ENCODE measurements around the gene SBF2.

SBF2 gene

DNA sequence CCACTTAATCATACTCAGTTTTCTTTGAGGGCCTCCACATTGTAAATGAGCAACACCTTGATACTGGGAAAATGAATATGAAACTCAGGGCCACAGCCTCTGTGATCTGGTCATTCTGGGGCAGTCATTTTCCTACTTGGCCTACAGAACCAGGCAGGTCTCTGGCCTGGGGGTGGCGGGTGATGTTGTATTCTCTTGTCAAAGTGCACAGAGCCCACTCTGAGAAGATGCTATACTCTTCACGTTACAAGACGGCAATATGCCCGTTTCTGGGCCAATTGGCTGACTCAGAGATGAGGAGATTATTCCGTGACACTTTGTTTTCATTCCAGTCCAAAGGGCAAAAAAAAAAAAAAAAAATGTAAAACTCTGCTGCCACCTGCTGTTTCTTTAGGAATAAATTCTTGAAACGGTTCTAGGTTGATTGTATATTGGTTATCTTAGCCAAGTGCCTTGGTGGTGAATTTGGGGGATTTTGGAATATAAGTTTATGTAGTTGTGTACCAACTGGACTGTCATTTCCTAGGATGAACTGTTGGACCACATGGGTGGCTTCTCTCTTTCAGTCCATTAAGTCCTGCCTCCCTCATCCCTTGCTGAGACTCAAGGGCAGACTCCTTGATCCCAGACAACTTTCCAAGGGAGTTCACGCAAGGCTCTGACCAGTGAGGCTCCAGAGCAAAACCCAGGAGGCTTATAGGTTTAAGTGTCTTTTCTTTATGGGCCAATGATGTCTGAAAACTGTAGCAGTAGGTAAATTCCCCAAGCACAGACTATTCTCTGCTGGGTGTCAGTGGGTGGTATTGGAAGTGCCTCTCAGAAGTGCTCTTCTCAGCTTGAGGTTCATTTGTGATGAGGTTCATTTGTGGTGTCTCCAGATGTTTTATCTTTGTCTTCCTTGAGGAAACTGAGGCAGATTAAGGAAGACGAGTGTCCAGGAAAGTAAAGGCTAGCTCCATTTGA lies 29.1 kb upstream of the SBF2 start:
- peak overlapping the region; percentile 47 for H3K4me2 ChIP-seq

DNA sequence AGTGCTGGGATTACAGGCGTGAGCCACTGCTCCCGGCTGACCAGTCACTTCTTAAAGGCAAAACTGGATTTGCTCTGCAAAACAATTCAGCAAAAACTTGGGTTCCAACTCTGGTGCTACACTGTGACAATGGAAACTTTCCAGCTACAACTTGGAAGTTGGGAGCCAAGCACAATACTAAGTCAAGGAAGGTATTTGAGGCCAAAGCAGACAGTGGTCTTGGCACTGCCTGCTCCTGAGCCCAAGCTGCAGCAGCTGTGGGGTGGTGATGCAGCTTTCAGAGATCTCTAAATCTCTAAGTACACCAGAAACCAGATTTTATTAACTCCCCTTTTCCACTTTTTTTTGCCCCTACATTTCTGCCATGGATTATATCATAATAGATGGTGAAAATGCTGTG lies 28.4 kb upstream of the SBF2 start:
- H3K79me2 ChIP-seq (ENCODE audit: insufficient read depth, low read depth), result no peaks in the 10 kb centered on the region
- H4K20me1 ChIP-seq (ENCODE audit: insufficient read depth), result no peaks in the 10 kb centered on the region
- no peaks in the 10 kb centered on the region for H3K27me3 ChIP-seq (ENCODE audit: insufficient read depth, low read depth)
- no peak overlapping the region for H3K4me3 ChIP-seq (IDR thresholded peaks at IDR 0.05; ENCODE audit: insufficient read depth, low read depth, low read length)
- peak overlapping the region; percentile 47 for H3K4me2 ChIP-seq
- H3K9ac ChIP-seq, result peak overlapping the region; percentile 31
- H3K36me3 ChIP-seq (ENCODE audit: insufficient read depth), result no peaks in the 10 kb centered on the region
- TF ChIP-seq, protein P1, sequence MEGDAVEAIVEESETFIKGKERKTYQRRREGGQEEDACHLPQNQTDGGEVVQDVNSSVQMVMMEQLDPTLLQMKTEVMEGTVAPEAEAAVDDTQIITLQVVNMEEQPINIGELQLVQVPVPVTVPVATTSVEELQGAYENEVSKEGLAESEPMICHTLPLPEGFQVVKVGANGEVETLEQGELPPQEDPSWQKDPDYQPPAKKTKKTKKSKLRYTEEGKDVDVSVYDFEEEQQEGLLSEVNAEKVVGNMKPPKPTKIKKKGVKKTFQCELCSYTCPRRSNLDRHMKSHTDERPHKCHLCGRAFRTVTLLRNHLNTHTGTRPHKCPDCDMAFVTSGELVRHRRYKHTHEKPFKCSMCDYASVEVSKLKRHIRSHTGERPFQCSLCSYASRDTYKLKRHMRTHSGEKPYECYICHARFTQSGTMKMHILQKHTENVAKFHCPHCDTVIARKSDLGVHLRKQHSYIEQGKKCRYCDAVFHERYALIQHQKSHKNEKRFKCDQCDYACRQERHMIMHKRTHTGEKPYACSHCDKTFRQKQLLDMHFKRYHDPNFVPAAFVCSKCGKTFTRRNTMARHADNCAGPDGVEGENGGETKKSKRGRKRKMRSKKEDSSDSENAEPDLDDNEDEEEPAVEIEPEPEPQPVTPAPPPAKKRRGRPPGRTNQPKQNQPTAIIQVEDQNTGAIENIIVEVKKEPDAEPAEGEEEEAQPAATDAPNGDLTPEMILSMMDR (conservative IDR thresholded peaks at IDR 0.05; ENCODE audit: low read depth, low read length), result no peak
- H2AFZ ChIP-seq (ENCODE audit: low read depth), result peak overlapping the region; percentile 63
- H3K4me1 ChIP-seq (ENCODE audit: low read depth, poor library complexity, severe bottlenecking), result peaks cover 35% of the 10 kb centered on the region
- H3K27ac ChIP-seq, result peak overlapping the region; percentile 46

More for the DNA sequence above, 29.1 kb upstream of the SBF2 start:
- no peaks in the 10 kb centered on the region for H4K20me1 ChIP-seq (ENCODE audit: insufficient read depth)
- peak overlapping the region; percentile 63 for H2AFZ ChIP-seq (ENCODE audit: low read depth)
- peaks cover 28% of the 10 kb centered on the region for H3K4me1 ChIP-seq (ENCODE audit: low read depth, poor library complexity, severe bottlenecking)
- H3K4me3 ChIP-seq (IDR thresholded peaks at IDR 0.05; ENCODE audit: insufficient read depth, low read depth, low read length), result no peak overlapping the region
- H3K27ac ChIP-seq, result peak overlapping the region; percentile 46
- no peaks in the 10 kb centered on the region for H3K27me3 ChIP-seq (ENCODE audit: insufficient read depth, low read depth)
- TF ChIP-seq, protein P1 (conservative IDR thresholded peaks at IDR 0.05; ENCODE audit: low read depth, low read length), result peak; percentile 86
- no peaks in the 10 kb centered on the region for H3K36me3 ChIP-seq (ENCODE audit: insufficient read depth)
- peak overlapping the region; percentile 31 for H3K9ac ChIP-seq
- no peaks in the 10 kb centered on the region for H3K79me2 ChIP-seq (ENCODE audit: insufficient read depth, low read depth)

DNA sequence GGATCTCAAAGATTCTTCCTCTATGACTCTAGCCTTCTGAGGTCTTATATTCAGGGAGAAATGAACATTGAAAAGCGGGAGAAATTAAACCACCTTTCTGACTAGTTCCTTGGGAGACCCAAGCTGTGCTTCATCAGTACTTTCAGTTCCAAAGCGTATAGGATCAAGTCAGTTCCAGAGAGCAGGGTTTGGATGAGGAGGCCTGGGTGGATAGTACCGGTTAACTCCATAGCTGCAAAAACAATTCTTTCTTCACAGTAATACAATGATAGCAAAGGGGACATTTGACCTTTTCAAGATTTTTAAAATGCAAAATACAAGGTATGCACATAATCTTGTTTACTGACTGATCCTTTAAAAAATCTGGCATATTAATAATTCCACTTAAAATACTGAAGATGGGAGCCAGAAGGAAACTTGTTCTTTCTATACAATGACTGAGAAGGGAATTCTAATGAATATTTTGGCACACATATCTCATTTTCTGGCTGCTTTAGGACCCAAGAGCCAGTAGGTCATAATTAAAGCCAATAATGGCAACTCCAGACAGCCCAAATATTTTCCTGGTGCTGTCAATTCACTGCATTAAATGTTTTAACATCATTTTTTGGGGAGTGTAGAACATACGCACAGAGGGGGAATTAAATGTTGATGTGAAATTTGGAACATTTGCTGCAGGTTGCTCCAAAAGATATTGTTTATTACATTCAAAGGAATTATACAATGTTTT lies 26.9 kb upstream of the SBF2 start:
- no peak overlapping the region for H3K9ac ChIP-seq
- H2AFZ ChIP-seq (ENCODE audit: low read depth), result no peak overlapping the region
- H3K4me3 ChIP-seq (IDR thresholded peaks at IDR 0.05; ENCODE audit: insufficient read depth, low read depth, low read length), result no peak overlapping the region
- H3K79me2 ChIP-seq (ENCODE audit: insufficient read depth, low read depth), result no peaks in the 10 kb centered on the region
- no peaks in the 10 kb centered on the region for H4K20me1 ChIP-seq (ENCODE audit: insufficient read depth)
- TF ChIP-seq, protein P1 (conservative IDR thresholded peaks at IDR 0.05; ENCODE audit: low read depth, low read length), result no peak
- H3K36me3 ChIP-seq (ENCODE audit: insufficient read depth), result no peaks in the 10 kb centered on the region
- no peak overlapping the region for H3K27ac ChIP-seq
- peaks cover 50% of the 10 kb centered on the region for H3K4me1 ChIP-seq (ENCODE audit: low read depth, poor library complexity, severe bottlenecking)
- H3K27me3 ChIP-seq (ENCODE audit: insufficient read depth, low read depth), result no peaks in the 10 kb centered on the region
- H3K4me2 ChIP-seq, result no peak overlapping the region

DNA sequence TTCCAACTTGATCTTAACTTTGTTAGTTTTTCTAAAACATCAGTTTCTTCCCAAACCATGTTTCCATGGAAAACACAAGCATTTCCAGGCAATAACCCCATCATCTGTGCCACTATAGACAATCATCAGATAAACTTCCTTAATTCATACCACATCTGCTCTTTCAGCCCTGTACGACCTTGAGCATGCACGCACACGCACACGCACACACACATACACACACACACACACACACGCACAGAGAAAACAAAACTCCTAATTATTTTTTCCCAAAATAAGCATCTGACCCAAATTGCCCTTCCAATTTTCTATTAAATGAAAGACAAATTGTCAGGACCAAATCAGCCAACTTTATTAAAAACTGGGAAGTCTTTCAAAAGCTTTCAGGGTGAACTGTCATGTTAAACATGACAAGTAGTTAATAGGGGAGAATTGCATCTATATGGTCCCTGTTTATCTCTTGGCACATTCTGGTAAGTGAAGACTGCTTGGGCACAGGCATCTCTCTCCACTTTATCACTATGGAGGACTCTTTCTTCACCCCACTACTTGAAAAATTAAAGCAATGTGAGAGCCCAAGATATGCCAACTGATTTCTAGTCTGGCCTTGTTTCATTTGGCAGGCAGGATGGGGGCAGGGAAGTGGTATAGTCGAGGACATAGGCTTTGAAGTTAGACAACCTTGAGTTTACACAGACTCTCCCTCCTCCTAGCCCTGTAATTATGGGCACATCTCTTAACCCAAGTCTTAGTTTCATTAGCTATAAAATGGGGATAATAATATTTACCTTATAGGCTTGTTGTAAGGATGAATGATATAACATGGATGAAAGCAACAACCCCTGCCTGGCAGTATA lies 25.9 kb upstream of the SBF2 start:
- peaks cover 53% of the 10 kb centered on the region for H3K4me1 ChIP-seq (ENCODE audit: low read depth, poor library complexity, severe bottlenecking)
- TF ChIP-seq, protein P1 (conservative IDR thresholded peaks at IDR 0.05; ENCODE audit: low read depth, low read length), result no peak
- H3K27me3 ChIP-seq (ENCODE audit: insufficient read depth, low read depth), result no peaks in the 10 kb centered on the region
- no peak overlapping the region for H3K4me2 ChIP-seq
- H3K79me2 ChIP-seq (ENCODE audit: insufficient read depth, low read depth), result no peaks in the 10 kb centered on the region
- H2AFZ ChIP-seq (ENCODE audit: low read depth), result no peak overlapping the region
- H4K20me1 ChIP-seq (ENCODE audit: insufficient read depth), result no peaks in the 10 kb centered on the region
- H3K9ac ChIP-seq, result no peak overlapping the region
- H3K27ac ChIP-seq, result no peak overlapping the region
- no peak overlapping the region for H3K4me3 ChIP-seq (IDR thresholded peaks at IDR 0.05; ENCODE audit: insufficient read depth, low read depth, low read length)
- H3K36me3 ChIP-seq (ENCODE audit: insufficient read depth), result no peaks in the 10 kb centered on the region

All from KMS-11 (cell line).